Endothelial cell of umbilical vein (primary cell): ENCODE data around the gene GYPC.

Experiments used
- FOS ChIP-seq: IDR thresholded peaks from 2 replicates; pipeline ENCODE4 v1.6.1; 2011; ENCODE audit warnings: mild to moderate bottlenecking, low read length, moderate library complexity, borderline replicate concordance; ENCODE audit not compliant: insufficient read depth
- JUN ChIP-seq: IDR thresholded peaks from 2 replicates; pipeline ENCODE4 v1.6.1; 2011; ENCODE audit warnings: borderline replicate concordance, low read depth; ENCODE audit not compliant: insufficient read length, insufficient read depth
- POLR2A ChIP-seq: IDR thresholded peaks from 2 replicates; pipeline ENCODE4 v1.6.1; 2012; ENCODE audit warnings: low read depth, mild to moderate bottlenecking, control low read depth, low read length
- TF ChIP-seq, protein P1 (sequence below), 2 donors: IDR thresholded peaks; 1 replicate in 1 of 2; 2 replicates in 1 of 2; pipeline ENCODE4 v1.5.1; 2011; ENCODE audit warnings: low read length in 2 of 2, mild to moderate bottlenecking in 2 of 2, moderate library complexity in 2 of 2, control low read depth in 1 of 2, inconsistent platforms in 1 of 2, low read depth in 1 of 2; ENCODE audit not compliant: insufficient read depth in 1 of 2; ENCODE audit errors: extremely low read depth in 1 of 2

DNA sequence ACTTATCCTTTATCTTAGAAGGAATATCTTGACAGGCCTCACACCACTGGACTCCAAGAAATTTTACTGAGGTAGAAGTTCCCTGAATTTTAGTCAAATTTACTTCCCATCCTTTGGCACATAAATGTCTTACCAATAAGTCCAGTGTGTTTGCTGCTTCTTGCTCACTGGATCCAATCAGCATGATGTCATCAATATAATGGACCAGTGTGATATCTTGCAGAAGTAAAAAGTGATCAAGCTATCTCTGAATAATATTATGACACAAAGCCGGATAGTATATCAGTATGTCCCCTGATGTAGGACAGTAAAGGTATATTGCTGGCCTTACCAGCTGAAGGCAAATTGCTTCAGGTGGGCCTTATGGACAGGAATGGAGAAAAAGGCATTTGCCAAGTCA is 6.9 kb upstream of the GYPC start:
- TF ChIP-seq, protein P1, sequence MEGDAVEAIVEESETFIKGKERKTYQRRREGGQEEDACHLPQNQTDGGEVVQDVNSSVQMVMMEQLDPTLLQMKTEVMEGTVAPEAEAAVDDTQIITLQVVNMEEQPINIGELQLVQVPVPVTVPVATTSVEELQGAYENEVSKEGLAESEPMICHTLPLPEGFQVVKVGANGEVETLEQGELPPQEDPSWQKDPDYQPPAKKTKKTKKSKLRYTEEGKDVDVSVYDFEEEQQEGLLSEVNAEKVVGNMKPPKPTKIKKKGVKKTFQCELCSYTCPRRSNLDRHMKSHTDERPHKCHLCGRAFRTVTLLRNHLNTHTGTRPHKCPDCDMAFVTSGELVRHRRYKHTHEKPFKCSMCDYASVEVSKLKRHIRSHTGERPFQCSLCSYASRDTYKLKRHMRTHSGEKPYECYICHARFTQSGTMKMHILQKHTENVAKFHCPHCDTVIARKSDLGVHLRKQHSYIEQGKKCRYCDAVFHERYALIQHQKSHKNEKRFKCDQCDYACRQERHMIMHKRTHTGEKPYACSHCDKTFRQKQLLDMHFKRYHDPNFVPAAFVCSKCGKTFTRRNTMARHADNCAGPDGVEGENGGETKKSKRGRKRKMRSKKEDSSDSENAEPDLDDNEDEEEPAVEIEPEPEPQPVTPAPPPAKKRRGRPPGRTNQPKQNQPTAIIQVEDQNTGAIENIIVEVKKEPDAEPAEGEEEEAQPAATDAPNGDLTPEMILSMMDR (IDR thresholded peaks at IDR 0.05; ENCODE audit: extremely low read depth in 1 of 2, insufficient read depth in 1 of 2, low read depth in 1 of 2, low read length in 2 of 2) = no peak
- no peak for TF ChIP-seq JUN
- TF ChIP-seq FOS = no peak
- TF ChIP-seq POLR2A = no peak
